SK-N-SH (cell line): ENCODE data around the gene GABRG3. TPM values are rescaled to one million over a fixed set of nuclear protein-coding genes. Genes with fewer than 3 reads are reported as not detected.

ENCODE experiments used
- CTCF ChIA-PET: fragments of 300-600, 350-600 bp; formaldehyde crosslinking; extraction: SDS; loops from one replicate; lab custom pipeline; 2021; lab: Yijun Ruan, JAX
- POLR2A ChIA-PET: fragments of 350-600 bp; sonication (Branson Sonifier 250); formaldehyde crosslinking; extraction: SDS; loops from one replicate; lab custom pipeline; 2020; ENCODE audit warnings: antibody characterized with exemption, inconsistent platforms; lab: Yijun Ruan, JAX
- DNase-seq: peaks from one replicate; pipeline ENCODE4 v3.0.0; 2012
- H2AFZ ChIP-seq: fragments of 200-600 bp; sonication (generic); 2 replicates; pipeline ENCODE4 v1.8.1; 2016; ENCODE audit warnings: antibody characterized with exemption, mild to moderate bottlenecking, low read depth
- H3F3A ChIP-seq: fragments of 200-600 bp; sonication (generic); replicated peaks from 2 replicates; pipeline ENCODE3; 2016; ENCODE audit warnings: antibody characterized with exemption, mild to moderate bottlenecking; ENCODE audit not compliant: insufficient read depth
- H3K27ac ChIP-seq, 2 experiments: fragments of 200-500 bp in 1 of 2; fragments of 200-600 bp in 1 of 2; sonication (Bioruptor generic) in 1 of 2; sonication (generic), shearing (Covaris generic) in 1 of 2; 2 replicates each; pipeline versions ENCODE4 v1.5.1 to v1.6.1; 2014 to 2016; ENCODE audit warnings: low read depth in 2 of 2, inconsistent platforms in 1 of 2, low read length in 1 of 2, mild to moderate bottlenecking in 1 of 2, mixed read lengths in 1 of 2
- H3K27me3 ChIP-seq: fragments of 200-600 bp; sonication (generic), shearing (Covaris generic); 2 replicates; pipeline ENCODE4 v1.6.1; 2016; ENCODE audit warnings: mixed run types; ENCODE audit not compliant: insufficient read depth
- H3K36me3 ChIP-seq, 2 experiments: fragments of 200-500 bp in 1 of 2; fragments of 200-600 bp in 1 of 2; sonication (Bioruptor generic) in 1 of 2; sonication (generic) in 1 of 2; replicated peaks in 1 of 2; 2 replicates each; pipeline versions ENCODE3 to v1.5.1; 2014 to 2016; ENCODE audit warnings: low read length in 1 of 2, mild to moderate bottlenecking in 1 of 2; ENCODE audit not compliant: insufficient read depth in 2 of 2, control insufficient read depth in 1 of 2
- H3K4me1 ChIP-seq, 2 experiments: fragments of 200-500 bp in 1 of 2; fragments of 200-600 bp in 1 of 2; sonication (Bioruptor generic) in 1 of 2; sonication (generic), shearing (Covaris generic) in 1 of 2; 2 replicates each; pipeline versions ENCODE4 v1.5.1 to v1.6.1; 2014 to 2016; ENCODE audit warnings: low read depth in 1 of 2, low read length in 1 of 2, mixed run types in 1 of 2; ENCODE audit not compliant: insufficient read depth in 2 of 2, control insufficient read depth in 1 of 2
- H3K4me2 ChIP-seq: fragments of 200-600 bp; sonication (generic), shearing (Covaris generic); 2 replicates; pipeline ENCODE4 v1.6.1; 2017; ENCODE audit warnings: mixed run types
- H3K4me3 ChIP-seq, 2 experiments: fragments of 200-500 bp in 1 of 2; fragments of 200-600 bp in 1 of 2; sonication (Bioruptor generic) in 1 of 2; sonication (generic), shearing (Covaris generic) in 1 of 2; 2 replicates each; pipeline versions ENCODE4 v1.5.1 to v1.8.1; 2014 to 2016; ENCODE audit warnings: low read depth in 2 of 2, inconsistent platforms in 1 of 2, low read length in 1 of 2, mild to moderate bottlenecking in 1 of 2, mixed read lengths in 1 of 2, moderate library complexity in 1 of 2
- H3K79me2 ChIP-seq: fragments of 200-600 bp; sonication (generic); 2 replicates; pipeline ENCODE4 v1.8.1; 2017; ENCODE audit warnings: mild to moderate bottlenecking; ENCODE audit not compliant: insufficient read depth
- H3K9ac ChIP-seq: fragments of 200-600 bp; sonication (generic); 2 replicates; pipeline ENCODE4 v1.6.1; 2017; ENCODE audit warnings: mixed run types
- H3K9me2 ChIP-seq: fragments of 200-600 bp; sonication (generic); 2 replicates; pipeline ENCODE4 v1.6.1; 2017; ENCODE audit warnings: mixed run types
- H3K9me3 ChIP-seq: fragments of 200-600 bp; sonication (generic); 2 replicates; pipeline ENCODE4 v1.6.1; 2017; ENCODE audit warnings: mixed run types, mild to moderate bottlenecking, moderate library complexity
- H4K20me1 ChIP-seq: fragments of 200-600 bp; sonication (generic); 2 replicates; pipeline ENCODE4 v1.6.1; 2017; ENCODE audit warnings: mild to moderate bottlenecking, mixed run types; ENCODE audit not compliant: insufficient read depth
- IRF3 ChIP-seq: fragments of 150-350 bp; IDR thresholded peaks from 2 replicates; pipeline ENCODE4 v1.6.1; 2016; ENCODE audit warnings: mild to moderate bottlenecking, low read depth, low read length
- MEF2A ChIP-seq: IDR thresholded peaks from 2 replicates; pipeline ENCODE4 v1.4.0; 2012; ENCODE audit warnings: low read depth, borderline replicate concordance
- PBX3 ChIP-seq: IDR thresholded peaks from 2 replicates; pipeline ENCODE4; 2012
- POLR2AphosphoS5 ChIP-seq: IDR thresholded peaks from 2 replicates; pipeline ENCODE4 v1.6.1; 2012; ENCODE audit warnings: low read depth, low read length
- SMC3 ChIP-seq: IDR thresholded peaks from 2 replicates; pipeline ENCODE4 v1.6.1; 2012; ENCODE audit warnings: low read depth, low read length, improper control_type of control experiment
- USF2 ChIP-seq: fragments of 150-350 bp; IDR thresholded peaks from 2 replicates; pipeline ENCODE4 v1.6.1; 2017; ENCODE audit warnings: antibody characterized with exemption, low read length, low read depth, borderline replicate concordance
- WGBS: methylation state at CpG from one replicate; pipeline ENCODE4 v1.1.6; 2017; ENCODE audit warnings: low lambda C conversion rate; 5-methylcytosine and 5-hydroxymethylcytosine counted together
- polyA plus RNA-seq, 3 experiments: library from polyadenylated mRNA; depleted of rRNA; stranded (reverse); fragments of >200 nt; gene quantifications; 2 replicates each; pipeline ENCODE4 v1.2.3, GENCODE V29; 2012
- TF ChIP-seq, protein P1 (sequence below): fragments of 200-600 bp; sonication (generic); IDR thresholded peaks from 2 replicates; pipeline ENCODE4 v1.6.1; 2017; ENCODE audit warnings: antibody characterized with exemption, mild to moderate bottlenecking, moderate library complexity
- TF ChIP-seq, protein P2 (sequence below): IDR thresholded peaks from 2 replicates; pipeline ENCODE4 v1.4.0; 2012; ENCODE audit warnings: low read depth, borderline replicate concordance

Gene GABRG3
- polyA plus RNA-seq, 1 of the 3 experiments (the other 2 are of a cell fraction), result not detected

GRCh38 chr15:27238209-27238608, 267.2 kb downstream of the GABRG3 start:
- H3K27ac ChIP-seq, result no peak overlapping the region
- H3K9me3 ChIP-seq, result no peaks in the 10 kb centered on the region
- H3K4me3 ChIP-seq, result no peak overlapping the region
- no peak overlapping the region for H3K4me2 ChIP-seq
- TF ChIP-seq, protein P1, sequence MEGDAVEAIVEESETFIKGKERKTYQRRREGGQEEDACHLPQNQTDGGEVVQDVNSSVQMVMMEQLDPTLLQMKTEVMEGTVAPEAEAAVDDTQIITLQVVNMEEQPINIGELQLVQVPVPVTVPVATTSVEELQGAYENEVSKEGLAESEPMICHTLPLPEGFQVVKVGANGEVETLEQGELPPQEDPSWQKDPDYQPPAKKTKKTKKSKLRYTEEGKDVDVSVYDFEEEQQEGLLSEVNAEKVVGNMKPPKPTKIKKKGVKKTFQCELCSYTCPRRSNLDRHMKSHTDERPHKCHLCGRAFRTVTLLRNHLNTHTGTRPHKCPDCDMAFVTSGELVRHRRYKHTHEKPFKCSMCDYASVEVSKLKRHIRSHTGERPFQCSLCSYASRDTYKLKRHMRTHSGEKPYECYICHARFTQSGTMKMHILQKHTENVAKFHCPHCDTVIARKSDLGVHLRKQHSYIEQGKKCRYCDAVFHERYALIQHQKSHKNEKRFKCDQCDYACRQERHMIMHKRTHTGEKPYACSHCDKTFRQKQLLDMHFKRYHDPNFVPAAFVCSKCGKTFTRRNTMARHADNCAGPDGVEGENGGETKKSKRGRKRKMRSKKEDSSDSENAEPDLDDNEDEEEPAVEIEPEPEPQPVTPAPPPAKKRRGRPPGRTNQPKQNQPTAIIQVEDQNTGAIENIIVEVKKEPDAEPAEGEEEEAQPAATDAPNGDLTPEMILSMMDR, result no peak
- 76% methylated on average over 6 of the region's 12 CpGs for WGBS
- peaks cover 0 to 25% of the 10 kb centered on the region in 2 experiments; a peak in 2 of 4 replicates for H3K4me1 ChIP-seq
- no peaks in the 10 kb centered on the region for H3K79me2 ChIP-seq
- ChIA-PET CTCF (interaction anchor here (1.1 to 1.3 kb wide), 2 partner anchors 12 to 56 kb away, joined by 3 to 4 read pairs; no protein-coding TSS in a partner anchor), POLR2A (interaction anchor here (0.6 kb wide), 1 partner anchor 270 kb away, joined by 4 read pairs; no protein-coding TSS in a partner anchor)
- no peaks in the 10 kb centered on the region for H3F3A ChIP-seq
- H3K27me3 ChIP-seq, result no peaks in the 10 kb centered on the region
- no peaks in the 10 kb centered on the region for H4K20me1 ChIP-seq
- no peak overlapping the region for H2AFZ ChIP-seq
- H3K9me2 ChIP-seq, result no peaks in the 10 kb centered on the region
- DNase-seq, result no peak
- H3K9ac ChIP-seq, result no peak overlapping the region
- no peaks in the 10 kb centered on the region for H3K36me3 ChIP-seq

- Histone ChIP-seq H3K9me3 (no peaks in the 10 kb centered on the region), H3K9me2 (no peaks in the 10 kb centered on the region), H3K27ac (no peak overlapping the region), H2AFZ (no peak overlapping the region), H3K4me2 (no peak overlapping the region), H3K4me3 (no peak overlapping the region), H3K9ac (no peak overlapping the region), H3K79me2 (no peaks in the 10 kb centered on the region), H4K20me1 (no peaks in the 10 kb centered on the region), H3F3A (no peaks in the 10 kb centered on the region), H3K4me1 (peaks cover 0 to 25% of the 10 kb centered on the region in 2 experiments; a peak in 2 of 4 replicates), H3K36me3 (no peaks in the 10 kb centered on the region), H3K27me3 (no peaks in the 10 kb centered on the region)
- ChIA-PET POLR2A (no interaction called here), CTCF (no interaction called here)
- TF ChIP-seq POLR2AphosphoS5 (no peak), MEF2A (no peak), IRF3 (no peak), PBX3 (no peak), SMC3 (no peak), USF2 (no peak)
- TF ChIP-seq, protein P2, sequence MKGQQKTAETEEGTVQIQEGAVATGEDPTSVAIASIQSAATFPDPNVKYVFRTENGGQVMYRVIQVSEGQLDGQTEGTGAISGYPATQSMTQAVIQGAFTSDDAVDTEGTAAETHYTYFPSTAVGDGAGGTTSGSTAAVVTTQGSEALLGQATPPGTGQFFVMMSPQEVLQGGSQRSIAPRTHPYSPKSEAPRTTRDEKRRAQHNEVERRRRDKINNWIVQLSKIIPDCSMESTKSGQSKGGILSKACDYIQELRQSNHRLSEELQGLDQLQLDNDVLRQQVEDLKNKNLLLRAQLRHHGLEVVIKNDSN, result no peak
- 37% methylated on average over 10 of the region's 10 CpGs for WGBS
- no peak for DNase-seq
Observed at GRCh38 chr15:27238707-27239423, 267.9 kb downstream of the GABRG3 start.
